ENCODE results near the gene POLR2E.
A peak's percentile ranks its signal among the peaks of the same experiment; 100 is the strongest.
"Not testable (repeated sequence)": the region's sequence is repeated elsewhere in the genome, so short reads cannot be mapped to it uniquely, and the experiment has no call there.

POLR2E gene

DNA sequence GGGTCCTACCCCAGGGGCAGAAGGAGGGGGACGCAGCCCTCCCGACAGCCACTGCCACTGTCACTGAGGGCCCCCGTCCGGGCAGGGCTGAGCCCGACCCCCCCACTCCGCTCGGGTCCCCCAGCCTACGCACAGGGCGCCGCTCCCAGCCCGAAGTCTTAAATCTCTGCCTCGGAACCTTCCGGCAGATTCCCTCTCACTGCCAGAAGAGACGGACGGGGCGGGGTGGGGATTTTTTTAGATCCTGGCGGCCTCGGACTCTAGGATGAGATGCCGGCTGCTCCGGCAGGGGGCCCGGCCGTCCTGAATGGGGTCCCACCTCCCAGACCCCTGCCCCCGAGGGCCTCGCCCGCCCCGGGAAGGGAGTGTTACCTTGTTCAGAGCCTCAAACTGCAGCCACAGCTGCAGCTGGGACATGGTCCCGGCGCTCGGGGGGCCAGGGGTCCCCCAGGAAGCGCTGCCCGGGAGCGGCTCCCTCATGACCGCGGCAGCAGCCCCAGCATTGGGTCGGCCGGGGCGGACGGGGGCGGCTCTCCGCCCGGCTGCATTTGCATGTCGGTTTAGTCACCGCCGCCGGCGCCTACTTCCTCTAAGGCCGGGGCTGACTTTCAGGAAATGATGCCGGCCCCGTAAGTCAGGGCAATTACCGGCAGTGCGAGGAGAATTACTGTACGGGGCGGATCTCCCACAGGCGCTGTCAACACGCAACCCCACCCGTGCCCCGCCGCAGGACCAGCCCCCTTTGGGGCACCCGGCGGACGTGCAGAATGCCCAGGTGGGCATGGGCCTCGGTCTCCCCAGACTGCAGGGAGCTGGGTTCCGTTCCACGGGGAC, 36.8 kb upstream of the POLR2E start:
- peak overlapping the region; percentile 82 for H3K4me3 ChIP-seq (ENCODE audit: low read depth, low read length)
- TF ChIP-seq, protein P1, sequence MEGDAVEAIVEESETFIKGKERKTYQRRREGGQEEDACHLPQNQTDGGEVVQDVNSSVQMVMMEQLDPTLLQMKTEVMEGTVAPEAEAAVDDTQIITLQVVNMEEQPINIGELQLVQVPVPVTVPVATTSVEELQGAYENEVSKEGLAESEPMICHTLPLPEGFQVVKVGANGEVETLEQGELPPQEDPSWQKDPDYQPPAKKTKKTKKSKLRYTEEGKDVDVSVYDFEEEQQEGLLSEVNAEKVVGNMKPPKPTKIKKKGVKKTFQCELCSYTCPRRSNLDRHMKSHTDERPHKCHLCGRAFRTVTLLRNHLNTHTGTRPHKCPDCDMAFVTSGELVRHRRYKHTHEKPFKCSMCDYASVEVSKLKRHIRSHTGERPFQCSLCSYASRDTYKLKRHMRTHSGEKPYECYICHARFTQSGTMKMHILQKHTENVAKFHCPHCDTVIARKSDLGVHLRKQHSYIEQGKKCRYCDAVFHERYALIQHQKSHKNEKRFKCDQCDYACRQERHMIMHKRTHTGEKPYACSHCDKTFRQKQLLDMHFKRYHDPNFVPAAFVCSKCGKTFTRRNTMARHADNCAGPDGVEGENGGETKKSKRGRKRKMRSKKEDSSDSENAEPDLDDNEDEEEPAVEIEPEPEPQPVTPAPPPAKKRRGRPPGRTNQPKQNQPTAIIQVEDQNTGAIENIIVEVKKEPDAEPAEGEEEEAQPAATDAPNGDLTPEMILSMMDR (IDR thresholded peaks at IDR 0.05; ENCODE audit: low read depth, low read length): no peak

GRCh38 chr19:1130771-1131717, 35.9 kb upstream of the POLR2E start:
- TF ChIP-seq, protein P1 (IDR thresholded peaks at IDR 0.05; ENCODE audit: low read depth, low read length): no peak
- H3K4me3 ChIP-seq (ENCODE audit: low read depth, low read length): peak overlapping the region; percentile 82

GRCh38 chr19:1129535-1129934, 34.4 kb upstream of the POLR2E start:
- no peak overlapping the region for H3K4me3 ChIP-seq (ENCODE audit: low read depth, low read length)

DNA sequence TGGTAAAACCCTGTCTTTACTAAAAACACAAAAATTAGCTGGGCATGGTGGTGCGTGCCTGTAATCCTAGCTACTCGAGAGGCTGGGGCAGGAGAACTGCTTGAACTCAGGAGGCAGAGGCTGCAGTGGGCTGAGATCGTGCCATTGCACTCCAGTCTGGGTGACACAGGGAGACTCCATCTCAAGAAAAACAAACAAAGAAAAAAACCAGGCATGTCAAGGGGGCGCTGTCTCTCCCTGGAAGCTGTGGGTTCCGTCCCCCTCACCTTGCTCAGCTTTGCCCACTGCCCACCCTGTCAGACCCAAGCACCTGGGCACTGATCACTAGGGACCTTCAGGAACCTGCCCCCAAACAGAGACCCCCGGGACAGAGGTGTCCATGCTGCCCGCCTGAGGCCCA, 33.9 kb upstream of the POLR2E start:
- H3K4me3 ChIP-seq (ENCODE audit: low read depth, low read length): not testable (repeated sequence)

More at GRCh38 chr19:1129535-1129934, 34.4 kb upstream of the POLR2E start:
- TF ChIP-seq, protein P1 (IDR thresholded peaks at IDR 0.05; ENCODE audit: low read depth, low read length): no peak

DNA sequence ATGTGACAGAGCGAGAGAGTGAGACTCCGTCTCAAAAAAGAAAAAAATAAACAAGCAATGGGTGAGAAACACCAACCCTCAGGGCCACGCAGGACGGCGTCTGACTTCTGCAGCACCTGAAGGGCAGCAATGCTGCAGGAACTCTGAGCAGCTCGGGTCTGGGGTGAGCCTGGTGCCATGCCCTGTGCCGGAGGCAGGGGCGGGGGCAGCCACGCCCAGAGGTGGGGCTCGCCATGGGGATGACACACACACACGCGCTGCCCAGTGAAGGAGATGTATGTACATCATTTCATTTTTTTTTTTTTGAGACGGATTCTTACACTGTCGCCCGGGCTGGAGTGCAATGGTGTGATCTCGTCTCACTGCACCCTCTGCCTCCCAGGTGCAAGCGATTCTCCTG, 32.9 kb upstream of the POLR2E start:
- no peak overlapping the region for H3K4me3 ChIP-seq (ENCODE audit: low read depth, low read length)
- TF ChIP-seq, protein P1 (IDR thresholded peaks at IDR 0.05; ENCODE audit: low read depth, low read length): no peak

GRCh38 chr19:1126984-1127760, 32.0 kb upstream of the POLR2E start:
- TF ChIP-seq, protein P1 (IDR thresholded peaks at IDR 0.05; ENCODE audit: low read depth, low read length): no peak
- no peak overlapping the region for H3K4me3 ChIP-seq (ENCODE audit: low read depth, low read length)
